ENCODE data around the gene SMDT1.

The SMDT1 gene

DNA sequence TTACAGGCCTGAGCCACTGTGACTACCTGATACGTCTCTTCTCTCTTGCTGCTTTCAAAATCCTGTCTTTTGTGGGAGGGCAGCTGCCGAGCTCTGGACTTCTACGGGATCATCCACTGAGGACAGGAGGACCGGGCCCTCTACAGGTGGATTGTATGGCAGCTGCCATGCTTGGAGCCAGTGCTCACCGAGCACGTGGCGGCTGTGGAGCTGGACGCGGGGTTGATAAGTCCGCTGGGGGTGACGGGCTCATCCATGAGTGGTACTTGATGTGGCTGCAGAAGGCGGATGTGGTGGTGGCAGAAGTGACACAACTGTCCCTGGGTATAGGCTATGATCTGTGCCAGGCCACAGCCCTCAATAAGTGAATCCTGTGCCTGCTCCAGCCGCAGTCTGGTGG lies 53.0 kb downstream of the SMDT1 start:
- H3K36me3 ChIP-seq (ENCODE audit: low read depth) = no peaks in the 10 kb centered on the region
- H3K4me3 ChIP-seq (ENCODE audit: severe bottlenecking) = no peak overlapping the region
- ATAC-seq (ENCODE audit: low read depth) (no peak), DNase-seq (ENCODE audit: low spot score) (no peak)
- H3K27me3 ChIP-seq (ENCODE audit: insufficient read depth, poor library complexity, severe bottlenecking) = no peaks in the 10 kb centered on the region
- no peak overlapping the region for H3K27ac ChIP-seq (ENCODE audit: poor library complexity, severe bottlenecking)
- no peaks in the 10 kb centered on the region for H3K4me1 ChIP-seq (ENCODE audit: insufficient read depth, poor library complexity, severe bottlenecking)
- H3K9me3 ChIP-seq (ENCODE audit: severe bottlenecking) = no peaks in the 10 kb centered on the region
- TF ChIP-seq, protein P1, sequence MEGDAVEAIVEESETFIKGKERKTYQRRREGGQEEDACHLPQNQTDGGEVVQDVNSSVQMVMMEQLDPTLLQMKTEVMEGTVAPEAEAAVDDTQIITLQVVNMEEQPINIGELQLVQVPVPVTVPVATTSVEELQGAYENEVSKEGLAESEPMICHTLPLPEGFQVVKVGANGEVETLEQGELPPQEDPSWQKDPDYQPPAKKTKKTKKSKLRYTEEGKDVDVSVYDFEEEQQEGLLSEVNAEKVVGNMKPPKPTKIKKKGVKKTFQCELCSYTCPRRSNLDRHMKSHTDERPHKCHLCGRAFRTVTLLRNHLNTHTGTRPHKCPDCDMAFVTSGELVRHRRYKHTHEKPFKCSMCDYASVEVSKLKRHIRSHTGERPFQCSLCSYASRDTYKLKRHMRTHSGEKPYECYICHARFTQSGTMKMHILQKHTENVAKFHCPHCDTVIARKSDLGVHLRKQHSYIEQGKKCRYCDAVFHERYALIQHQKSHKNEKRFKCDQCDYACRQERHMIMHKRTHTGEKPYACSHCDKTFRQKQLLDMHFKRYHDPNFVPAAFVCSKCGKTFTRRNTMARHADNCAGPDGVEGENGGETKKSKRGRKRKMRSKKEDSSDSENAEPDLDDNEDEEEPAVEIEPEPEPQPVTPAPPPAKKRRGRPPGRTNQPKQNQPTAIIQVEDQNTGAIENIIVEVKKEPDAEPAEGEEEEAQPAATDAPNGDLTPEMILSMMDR (IDR thresholded peaks at IDR 0.05; ENCODE audit: poor library complexity, severe bottlenecking) = no peak
